RWPE2 (cell line): Measurements from ENCODE around the gene IL2RA.

Source experiments
- ATAC-seq: fragments of 200-7000 bp; cut with Tn5 transposase; 3 replicates; pipeline ENCODE4 v1.9.1; 2021; ENCODE audit warnings: low read depth
- DNase-seq: peaks from one replicate; pipeline ENCODE4 v3.0.0-alpha.2; 2020; ENCODE audit warnings: low spot score
- H3K27ac ChIP-seq: fragments of 450-650 bp; 2 replicates; pipeline ENCODE4 v1.5.1; 2017; ENCODE audit warnings: mild to moderate bottlenecking; ENCODE audit not compliant: poor library complexity, severe bottlenecking
- H3K27me3 ChIP-seq: fragments of 250-450 bp; sonication (Bioruptor Pico); 2 replicates; pipeline ENCODE4 v1.5.1; 2021; ENCODE audit warnings: mild to moderate bottlenecking, moderate library complexity; ENCODE audit not compliant: insufficient read depth, poor library complexity, severe bottlenecking
- H3K36me3 ChIP-seq: fragments of 250-450 bp; sonication (Bioruptor Pico); 2 replicates; pipeline ENCODE4 v1.5.1; 2020; ENCODE audit warnings: low read depth, mild to moderate bottlenecking, moderate library complexity
- H3K4me1 ChIP-seq: fragments of 250-450 bp; sonication (Bioruptor Pico); 2 replicates; pipeline ENCODE4 v1.5.1; 2021; ENCODE audit warnings: mild to moderate bottlenecking, moderate library complexity; ENCODE audit not compliant: insufficient read depth, poor library complexity, severe bottlenecking
- H3K4me3 ChIP-seq: fragments of 250-450 bp; sonication (Bioruptor Pico); 2 replicates; pipeline ENCODE4 v1.5.1; 2021; ENCODE audit warnings: mild to moderate bottlenecking, moderate library complexity; ENCODE audit not compliant: severe bottlenecking
- H3K9me3 ChIP-seq: fragments of 250-450 bp; sonication (Bioruptor Pico); 2 replicates; pipeline ENCODE4 v1.5.1; 2021; ENCODE audit warnings: mild to moderate bottlenecking, moderate library complexity; ENCODE audit not compliant: severe bottlenecking
- CTCF ChIP-seq: fragments of 450-650 bp; IDR thresholded peaks from one replicate; pipeline ENCODE4 v1.5.1; 2017; ENCODE audit warnings: mild to moderate bottlenecking, moderate library complexity; ENCODE audit not compliant: poor library complexity, severe bottlenecking

The IL2RA gene

GRCh38 chr10:5973069-5973468 lies 89.1 kb downstream of the IL2RA start:
- no peak for TF ChIP-seq CTCF
- DNase-seq (no peak), ATAC-seq (no peak)
- Histone ChIP-seq H3K4me3 (no peak overlapping the region), H3K4me1 (peaks cover 10% of the 10 kb centered on the region), H3K36me3 (no peaks in the 10 kb centered on the region), H3K27ac (no peak overlapping the region), H3K27me3 (no peaks in the 10 kb centered on the region), H3K9me3 (no peaks in the 10 kb centered on the region)

GRCh38 chr10:5971886-5972285 lies 90.3 kb downstream of the IL2RA start:
- H3K4me3 ChIP-seq: no peak overlapping the region
- H3K9me3 ChIP-seq: no peaks in the 10 kb centered on the region
- peaks cover 10% of the 10 kb centered on the region for H3K4me1 ChIP-seq
- H3K27me3 ChIP-seq: no peaks in the 10 kb centered on the region
- no peak for DNase-seq
- H3K27ac ChIP-seq: no peak overlapping the region
- no peak for ATAC-seq
- TF ChIP-seq CTCF: no peak
- no peaks in the 10 kb centered on the region for H3K36me3 ChIP-seq

- Histone ChIP-seq H3K27ac (no peak overlapping the region), H3K4me3 (no peak overlapping the region), H3K27me3 (no peaks in the 10 kb centered on the region), H3K4me1 (peaks cover 10% of the 10 kb centered on the region), H3K36me3 (no peaks in the 10 kb centered on the region), H3K9me3 (no peaks in the 10 kb centered on the region)
- DNase-seq: no peak
- ATAC-seq: peak; percentile 83
- no peak for TF ChIP-seq CTCF
Measured at GRCh38 chr10:5971315-5971832, 90.8 kb downstream of the IL2RA start.

- no peak overlapping the region for H3K4me3 ChIP-seq
- TF ChIP-seq CTCF: no peak
- H3K27ac ChIP-seq: no peak overlapping the region
- ATAC-seq (no peak), DNase-seq (no peak)
- H3K9me3 ChIP-seq: no peaks in the 10 kb centered on the region
- no peaks in the 10 kb centered on the region for H3K36me3 ChIP-seq
- H3K4me1 ChIP-seq: peaks cover 10% of the 10 kb centered on the region
- no peaks in the 10 kb centered on the region for H3K27me3 ChIP-seq
Measured at GRCh38 chr10:5970527-5970926, 91.6 kb downstream of the IL2RA start.

GRCh38 chr10:5970066-5970465 lies 92.1 kb downstream of the IL2RA start:
- Histone ChIP-seq H3K9me3 (no peaks in the 10 kb centered on the region), H3K27ac (no peak overlapping the region), H3K27me3 (no peaks in the 10 kb centered on the region), H3K36me3 (no peaks in the 10 kb centered on the region), H3K4me3 (no peak overlapping the region), H3K4me1 (peaks cover 10% of the 10 kb centered on the region)
- no peak for DNase-seq
- ATAC-seq: no peak
- no peak for TF ChIP-seq CTCF
